ENCODE measurements around the gene ZBTB4.

The ZBTB4 gene

GRCh38 chr17:7493941-7494340 is 14.5 kb upstream of the ZBTB4 start:
- Histone ChIP-seq H3K79me2 (ENCODE audit: insufficient read depth, low read depth) (peaks cover 33% of the 10 kb centered on the region; the same call in 1 of the 2 replicates), H4K20me1 (ENCODE audit: insufficient read depth) (no peaks in the 10 kb centered on the region), H3K27ac (no peak overlapping the region), H2AFZ (ENCODE audit: low read depth) (no peak overlapping the region), H3K9ac (no peak overlapping the region), H3K4me3 (IDR thresholded peaks at IDR 0.05; ENCODE audit: insufficient read depth, low read depth, low read length) (no peak overlapping the region), H3K36me3 (ENCODE audit: insufficient read depth) (no peaks in the 10 kb centered on the region), H3K27me3 (ENCODE audit: insufficient read depth, low read depth) (no peaks in the 10 kb centered on the region), H3K4me2 (no peak overlapping the region), H3K4me1 (ENCODE audit: low read depth, poor library complexity, severe bottlenecking) (no peaks in the 10 kb centered on the region)
- TF ChIP-seq, protein P1, sequence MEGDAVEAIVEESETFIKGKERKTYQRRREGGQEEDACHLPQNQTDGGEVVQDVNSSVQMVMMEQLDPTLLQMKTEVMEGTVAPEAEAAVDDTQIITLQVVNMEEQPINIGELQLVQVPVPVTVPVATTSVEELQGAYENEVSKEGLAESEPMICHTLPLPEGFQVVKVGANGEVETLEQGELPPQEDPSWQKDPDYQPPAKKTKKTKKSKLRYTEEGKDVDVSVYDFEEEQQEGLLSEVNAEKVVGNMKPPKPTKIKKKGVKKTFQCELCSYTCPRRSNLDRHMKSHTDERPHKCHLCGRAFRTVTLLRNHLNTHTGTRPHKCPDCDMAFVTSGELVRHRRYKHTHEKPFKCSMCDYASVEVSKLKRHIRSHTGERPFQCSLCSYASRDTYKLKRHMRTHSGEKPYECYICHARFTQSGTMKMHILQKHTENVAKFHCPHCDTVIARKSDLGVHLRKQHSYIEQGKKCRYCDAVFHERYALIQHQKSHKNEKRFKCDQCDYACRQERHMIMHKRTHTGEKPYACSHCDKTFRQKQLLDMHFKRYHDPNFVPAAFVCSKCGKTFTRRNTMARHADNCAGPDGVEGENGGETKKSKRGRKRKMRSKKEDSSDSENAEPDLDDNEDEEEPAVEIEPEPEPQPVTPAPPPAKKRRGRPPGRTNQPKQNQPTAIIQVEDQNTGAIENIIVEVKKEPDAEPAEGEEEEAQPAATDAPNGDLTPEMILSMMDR (conservative IDR thresholded peaks at IDR 0.05; ENCODE audit: low read depth, low read length), result no peak

GRCh38 chr17:7491583-7491982 is 12.2 kb upstream of the ZBTB4 start:
- no peaks in the 10 kb centered on the region for H3K36me3 ChIP-seq (ENCODE audit: insufficient read depth)
- H3K4me2 ChIP-seq, result no peak overlapping the region
- no peak overlapping the region for H2AFZ ChIP-seq (ENCODE audit: low read depth)
- H3K27ac ChIP-seq, result no peak overlapping the region
- H4K20me1 ChIP-seq (ENCODE audit: insufficient read depth), result no peaks in the 10 kb centered on the region
- peaks cover 38% of the 10 kb centered on the region; the same call in 1 of the 2 replicates for H3K79me2 ChIP-seq (ENCODE audit: insufficient read depth, low read depth)
- no peak overlapping the region for H3K9ac ChIP-seq
- no peaks in the 10 kb centered on the region for H3K27me3 ChIP-seq (ENCODE audit: insufficient read depth, low read depth)
- no peaks in the 10 kb centered on the region for H3K4me1 ChIP-seq (ENCODE audit: low read depth, poor library complexity, severe bottlenecking)
- TF ChIP-seq, protein P1 (conservative IDR thresholded peaks at IDR 0.05; ENCODE audit: low read depth, low read length), result no peak
- no peak overlapping the region for H3K4me3 ChIP-seq (IDR thresholded peaks at IDR 0.05; ENCODE audit: insufficient read depth, low read depth, low read length)

DNA sequence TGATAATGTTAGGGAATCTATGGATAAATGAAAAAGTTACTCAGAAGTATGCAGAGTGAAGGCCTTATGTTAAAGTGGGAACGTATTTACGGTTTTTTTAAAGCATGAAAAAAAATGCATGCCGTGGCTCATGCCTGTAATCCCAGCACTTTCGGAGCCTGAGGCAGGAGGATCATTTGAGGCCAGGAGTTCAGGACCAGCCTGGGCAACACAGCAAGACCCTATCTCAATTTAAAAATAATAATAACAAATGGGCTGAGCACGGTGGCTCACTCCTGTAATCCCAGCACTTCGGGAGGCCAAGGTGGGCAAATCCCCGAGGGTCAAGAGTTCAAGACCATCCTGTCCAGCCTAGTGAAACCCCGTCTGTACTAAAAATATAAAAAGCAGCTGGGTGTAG is 10.7 kb upstream of the ZBTB4 start:
- Histone ChIP-seq H3K4me3 (IDR thresholded peaks at IDR 0.05; ENCODE audit: insufficient read depth, low read depth, low read length) (no peak overlapping the region), H3K9ac (no peak overlapping the region), H2AFZ (ENCODE audit: low read depth) (no peak overlapping the region), H3K79me2 (ENCODE audit: insufficient read depth, low read depth) (peaks cover 51% of the 10 kb centered on the region), H3K4me1 (ENCODE audit: low read depth, poor library complexity, severe bottlenecking) (no peaks in the 10 kb centered on the region), H3K27ac (no peak overlapping the region), H3K27me3 (ENCODE audit: insufficient read depth, low read depth) (no peaks in the 10 kb centered on the region), H3K36me3 (ENCODE audit: insufficient read depth) (no peaks in the 10 kb centered on the region), H4K20me1 (ENCODE audit: insufficient read depth) (no peaks in the 10 kb centered on the region), H3K4me2 (no peak overlapping the region)
- TF ChIP-seq, protein P1 (conservative IDR thresholded peaks at IDR 0.05; ENCODE audit: low read depth, low read length), result no peak

GRCh38 chr17:7486181-7486580 is 6.8 kb upstream of the ZBTB4 start:
- Histone ChIP-seq H3K4me2 (peak overlapping the region; percentile 29; the same call in 1 of the 2 replicates), H3K27me3 (ENCODE audit: insufficient read depth, low read depth) (no peaks in the 10 kb centered on the region), H4K20me1 (ENCODE audit: insufficient read depth) (no peaks in the 10 kb centered on the region), H3K36me3 (ENCODE audit: insufficient read depth) (no peaks in the 10 kb centered on the region), H3K79me2 (ENCODE audit: insufficient read depth, low read depth) (peaks cover 37% of the 10 kb centered on the region), H3K4me3 (IDR thresholded peaks at IDR 0.05; ENCODE audit: insufficient read depth, low read depth, low read length) (no peak overlapping the region), H3K4me1 (ENCODE audit: low read depth, poor library complexity, severe bottlenecking) (no peaks in the 10 kb centered on the region), H3K9ac (no peak overlapping the region), H3K27ac (no peak overlapping the region), H2AFZ (ENCODE audit: low read depth) (no peak overlapping the region)
- TF ChIP-seq, protein P1 (conservative IDR thresholded peaks at IDR 0.05; ENCODE audit: low read depth, low read length), result no peak

All from KMS-11 (cell line).